Body of pancreas (tissue), 4 donors: ENCODE measurements around the gene GOLGA6L10.
"Not testable (repeated sequence)": the region's sequence is repeated elsewhere in the genome, so short reads cannot be mapped to it uniquely, and the experiment has no call there.

Experiments
- POLR2A ChIP-seq, 3 donors: fragments of 450-650 bp; IDR thresholded peaks; one replicate each; pipeline ENCODE4 v1.6.1; 2016; ENCODE audit warnings: antibody characterized with exemption in 3 of 3, mild to moderate bottlenecking in 2 of 3
- TF ChIP-seq, protein P1 (sequence below), 7 experiments: fragments of 450-650 bp in 4 of 7; fragments of 200-600 bp in 3 of 7; sonication (generic) in 3 of 7; IDR thresholded peaks; one replicate each; pipeline ENCODE4 v1.5.1; 2016 to 2019; ENCODE audit warnings: antibody characterized with exemption in 7 of 7

DNA sequence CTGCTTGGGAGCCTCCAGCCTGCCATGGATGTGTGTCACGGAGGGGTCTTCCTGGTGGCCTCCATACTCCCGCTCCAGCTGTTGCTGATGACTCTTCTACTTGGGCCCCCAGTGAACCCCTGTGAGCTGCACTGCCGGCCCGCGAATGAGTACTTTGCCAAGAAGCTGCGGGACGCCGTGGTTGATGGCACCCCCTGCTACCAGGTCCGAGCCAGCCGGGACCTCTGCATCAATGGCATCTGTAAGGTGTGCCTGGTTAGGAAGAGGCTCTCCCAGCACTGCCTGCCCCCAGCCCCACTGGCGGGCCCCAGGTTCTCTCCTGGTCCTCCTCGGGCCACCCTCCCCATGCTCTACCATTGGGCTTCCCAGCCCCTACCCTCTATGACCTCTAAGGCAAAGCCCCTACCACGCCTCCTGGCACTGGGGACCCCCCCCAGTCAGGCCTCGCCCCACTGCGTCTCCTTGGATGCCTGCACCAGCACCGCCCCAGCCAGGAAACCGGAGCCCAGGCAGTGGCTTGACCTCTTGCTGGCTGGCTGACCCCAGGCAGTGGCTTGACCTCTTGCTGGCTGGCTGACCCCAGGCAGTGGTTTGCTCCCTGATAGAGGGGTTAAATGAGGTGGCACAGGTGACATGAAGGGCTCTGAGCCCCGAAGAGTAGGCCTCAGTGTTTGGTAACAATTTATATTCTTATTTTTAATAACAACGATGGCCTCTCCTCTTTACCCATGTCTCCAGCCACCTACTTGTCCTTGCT, 29.6 kb downstream of the GOLGA6L10 start:
- TF ChIP-seq, protein P1, sequence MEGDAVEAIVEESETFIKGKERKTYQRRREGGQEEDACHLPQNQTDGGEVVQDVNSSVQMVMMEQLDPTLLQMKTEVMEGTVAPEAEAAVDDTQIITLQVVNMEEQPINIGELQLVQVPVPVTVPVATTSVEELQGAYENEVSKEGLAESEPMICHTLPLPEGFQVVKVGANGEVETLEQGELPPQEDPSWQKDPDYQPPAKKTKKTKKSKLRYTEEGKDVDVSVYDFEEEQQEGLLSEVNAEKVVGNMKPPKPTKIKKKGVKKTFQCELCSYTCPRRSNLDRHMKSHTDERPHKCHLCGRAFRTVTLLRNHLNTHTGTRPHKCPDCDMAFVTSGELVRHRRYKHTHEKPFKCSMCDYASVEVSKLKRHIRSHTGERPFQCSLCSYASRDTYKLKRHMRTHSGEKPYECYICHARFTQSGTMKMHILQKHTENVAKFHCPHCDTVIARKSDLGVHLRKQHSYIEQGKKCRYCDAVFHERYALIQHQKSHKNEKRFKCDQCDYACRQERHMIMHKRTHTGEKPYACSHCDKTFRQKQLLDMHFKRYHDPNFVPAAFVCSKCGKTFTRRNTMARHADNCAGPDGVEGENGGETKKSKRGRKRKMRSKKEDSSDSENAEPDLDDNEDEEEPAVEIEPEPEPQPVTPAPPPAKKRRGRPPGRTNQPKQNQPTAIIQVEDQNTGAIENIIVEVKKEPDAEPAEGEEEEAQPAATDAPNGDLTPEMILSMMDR (IDR thresholded peaks at IDR 0.05): not testable (repeated sequence)
- not testable (repeated sequence) for TF ChIP-seq POLR2A (IDR thresholded peaks at IDR 0.05)
